ENCODE results near the gene PCDHGA2.
"Not testable (repeated sequence)": the region's sequence is repeated elsewhere in the genome, so short reads cannot be mapped to it uniquely, and the experiment has no call there.

DNA sequence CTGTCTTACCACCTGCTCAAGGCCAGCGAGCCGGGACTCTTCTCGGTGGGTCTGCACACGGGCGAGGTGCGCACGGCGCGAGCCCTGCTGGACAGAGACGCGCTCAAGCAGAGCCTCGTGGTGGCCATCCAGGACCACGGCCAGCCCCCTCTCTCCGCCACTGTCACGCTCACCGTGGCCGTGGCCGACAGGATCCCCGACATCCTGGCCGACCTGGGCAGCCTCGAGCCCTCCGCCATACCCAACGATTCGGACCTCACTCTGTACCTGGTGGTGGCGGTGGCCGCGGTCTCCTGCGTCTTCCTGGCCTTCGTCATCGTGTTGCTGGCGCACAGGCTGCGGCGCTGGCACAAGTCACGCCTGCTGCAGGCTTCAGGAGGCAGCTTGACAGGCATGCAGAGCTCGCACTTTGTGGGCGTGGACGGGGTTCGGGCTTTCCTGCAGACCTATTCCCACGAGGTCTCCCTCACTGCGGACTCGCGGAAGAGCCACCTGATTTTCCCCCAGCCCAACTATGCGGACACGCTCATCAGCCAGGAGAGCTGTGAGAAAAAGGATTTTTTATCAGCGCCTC, 2.3 kb downstream of the PCDHGA2 start:
- not testable (repeated sequence) for TF ChIP-seq ZEB2 (tag by site-specific recombination; IDR thresholded peaks at IDR 0.05); MYNN (tag by site-specific recombination; IDR thresholded peaks at IDR 0.05; ENCODE audit: borderline replicate concordance); ZNF266 (tag by site-specific recombination; IDR thresholded peaks at IDR 0.05; ENCODE audit: low read depth); ZNF16 (tag by site-specific recombination; IDR thresholded peaks at IDR 0.05; ENCODE audit: low read depth); RBAK (tag by site-specific recombination; IDR thresholded peaks at IDR 0.05); ZNF423 (tag by site-specific recombination; IDR thresholded peaks at IDR 0.05); ZNF549 (tag by site-specific recombination; IDR thresholded peaks at IDR 0.05)
- TF ChIP-seq, protein P1, sequence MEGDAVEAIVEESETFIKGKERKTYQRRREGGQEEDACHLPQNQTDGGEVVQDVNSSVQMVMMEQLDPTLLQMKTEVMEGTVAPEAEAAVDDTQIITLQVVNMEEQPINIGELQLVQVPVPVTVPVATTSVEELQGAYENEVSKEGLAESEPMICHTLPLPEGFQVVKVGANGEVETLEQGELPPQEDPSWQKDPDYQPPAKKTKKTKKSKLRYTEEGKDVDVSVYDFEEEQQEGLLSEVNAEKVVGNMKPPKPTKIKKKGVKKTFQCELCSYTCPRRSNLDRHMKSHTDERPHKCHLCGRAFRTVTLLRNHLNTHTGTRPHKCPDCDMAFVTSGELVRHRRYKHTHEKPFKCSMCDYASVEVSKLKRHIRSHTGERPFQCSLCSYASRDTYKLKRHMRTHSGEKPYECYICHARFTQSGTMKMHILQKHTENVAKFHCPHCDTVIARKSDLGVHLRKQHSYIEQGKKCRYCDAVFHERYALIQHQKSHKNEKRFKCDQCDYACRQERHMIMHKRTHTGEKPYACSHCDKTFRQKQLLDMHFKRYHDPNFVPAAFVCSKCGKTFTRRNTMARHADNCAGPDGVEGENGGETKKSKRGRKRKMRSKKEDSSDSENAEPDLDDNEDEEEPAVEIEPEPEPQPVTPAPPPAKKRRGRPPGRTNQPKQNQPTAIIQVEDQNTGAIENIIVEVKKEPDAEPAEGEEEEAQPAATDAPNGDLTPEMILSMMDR (tag by site-specific recombination; IDR thresholded peaks at IDR 0.05) = not testable (repeated sequence)
- TF ChIP-seq, protein P2, sequence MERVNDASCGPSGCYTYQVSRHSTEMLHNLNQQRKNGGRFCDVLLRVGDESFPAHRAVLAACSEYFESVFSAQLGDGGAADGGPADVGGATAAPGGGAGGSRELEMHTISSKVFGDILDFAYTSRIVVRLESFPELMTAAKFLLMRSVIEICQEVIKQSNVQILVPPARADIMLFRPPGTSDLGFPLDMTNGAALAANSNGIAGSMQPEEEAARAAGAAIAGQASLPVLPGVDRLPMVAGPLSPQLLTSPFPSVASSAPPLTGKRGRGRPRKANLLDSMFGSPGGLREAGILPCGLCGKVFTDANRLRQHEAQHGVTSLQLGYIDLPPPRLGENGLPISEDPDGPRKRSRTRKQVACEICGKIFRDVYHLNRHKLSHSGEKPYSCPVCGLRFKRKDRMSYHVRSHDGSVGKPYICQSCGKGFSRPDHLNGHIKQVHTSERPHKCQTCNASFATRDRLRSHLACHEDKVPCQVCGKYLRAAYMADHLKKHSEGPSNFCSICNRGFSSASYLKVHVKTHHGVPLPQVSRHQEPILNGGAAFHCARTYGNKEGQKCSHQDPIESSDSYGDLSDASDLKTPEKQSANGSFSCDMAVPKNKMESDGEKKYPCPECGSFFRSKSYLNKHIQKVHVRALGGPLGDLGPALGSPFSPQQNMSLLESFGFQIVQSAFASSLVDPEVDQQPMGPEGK (tag by site-specific recombination; IDR thresholded peaks at IDR 0.05) = not testable (repeated sequence)
- TF ChIP-seq, protein P3, sequence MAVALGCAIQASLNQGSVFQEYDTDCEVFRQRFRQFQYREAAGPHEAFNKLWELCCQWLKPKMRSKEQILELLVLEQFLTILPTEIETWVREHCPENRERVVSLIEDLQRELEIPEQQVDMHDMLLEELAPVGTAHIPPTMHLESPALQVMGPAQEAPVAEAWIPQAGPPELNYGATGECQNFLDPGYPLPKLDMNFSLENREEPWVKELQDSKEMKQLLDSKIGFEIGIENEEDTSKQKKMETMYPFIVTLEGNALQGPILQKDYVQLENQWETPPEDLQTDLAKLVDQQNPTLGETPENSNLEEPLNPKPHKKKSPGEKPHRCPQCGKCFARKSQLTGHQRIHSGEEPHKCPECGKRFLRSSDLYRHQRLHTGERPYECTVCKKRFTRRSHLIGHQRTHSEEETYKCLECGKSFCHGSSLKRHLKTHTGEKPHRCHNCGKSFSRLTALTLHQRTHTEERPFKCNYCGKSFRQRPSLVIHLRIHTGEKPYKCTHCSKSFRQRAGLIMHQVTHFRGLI (tag by site-specific recombination; IDR thresholded peaks at IDR 0.05) = not testable (repeated sequence)
- TF ChIP-seq, protein P4, sequence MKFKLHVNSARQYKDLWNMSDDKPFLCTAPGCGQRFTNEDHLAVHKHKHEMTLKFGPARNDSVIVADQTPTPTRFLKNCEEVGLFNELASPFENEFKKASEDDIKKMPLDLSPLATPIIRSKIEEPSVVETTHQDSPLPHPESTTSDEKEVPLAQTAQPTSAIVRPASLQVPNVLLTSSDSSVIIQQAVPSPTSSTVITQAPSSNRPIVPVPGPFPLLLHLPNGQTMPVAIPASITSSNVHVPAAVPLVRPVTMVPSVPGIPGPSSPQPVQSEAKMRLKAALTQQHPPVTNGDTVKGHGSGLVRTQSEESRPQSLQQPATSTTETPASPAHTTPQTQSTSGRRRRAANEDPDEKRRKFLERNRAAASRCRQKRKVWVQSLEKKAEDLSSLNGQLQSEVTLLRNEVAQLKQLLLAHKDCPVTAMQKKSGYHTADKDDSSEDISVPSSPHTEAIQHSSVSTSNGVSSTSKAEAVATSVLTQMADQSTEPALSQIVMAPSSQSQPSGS (tag by site-specific recombination; IDR thresholded peaks at IDR 0.05; ENCODE audit: low read depth) = not testable (repeated sequence)
- TF ChIP-seq, protein P5, sequence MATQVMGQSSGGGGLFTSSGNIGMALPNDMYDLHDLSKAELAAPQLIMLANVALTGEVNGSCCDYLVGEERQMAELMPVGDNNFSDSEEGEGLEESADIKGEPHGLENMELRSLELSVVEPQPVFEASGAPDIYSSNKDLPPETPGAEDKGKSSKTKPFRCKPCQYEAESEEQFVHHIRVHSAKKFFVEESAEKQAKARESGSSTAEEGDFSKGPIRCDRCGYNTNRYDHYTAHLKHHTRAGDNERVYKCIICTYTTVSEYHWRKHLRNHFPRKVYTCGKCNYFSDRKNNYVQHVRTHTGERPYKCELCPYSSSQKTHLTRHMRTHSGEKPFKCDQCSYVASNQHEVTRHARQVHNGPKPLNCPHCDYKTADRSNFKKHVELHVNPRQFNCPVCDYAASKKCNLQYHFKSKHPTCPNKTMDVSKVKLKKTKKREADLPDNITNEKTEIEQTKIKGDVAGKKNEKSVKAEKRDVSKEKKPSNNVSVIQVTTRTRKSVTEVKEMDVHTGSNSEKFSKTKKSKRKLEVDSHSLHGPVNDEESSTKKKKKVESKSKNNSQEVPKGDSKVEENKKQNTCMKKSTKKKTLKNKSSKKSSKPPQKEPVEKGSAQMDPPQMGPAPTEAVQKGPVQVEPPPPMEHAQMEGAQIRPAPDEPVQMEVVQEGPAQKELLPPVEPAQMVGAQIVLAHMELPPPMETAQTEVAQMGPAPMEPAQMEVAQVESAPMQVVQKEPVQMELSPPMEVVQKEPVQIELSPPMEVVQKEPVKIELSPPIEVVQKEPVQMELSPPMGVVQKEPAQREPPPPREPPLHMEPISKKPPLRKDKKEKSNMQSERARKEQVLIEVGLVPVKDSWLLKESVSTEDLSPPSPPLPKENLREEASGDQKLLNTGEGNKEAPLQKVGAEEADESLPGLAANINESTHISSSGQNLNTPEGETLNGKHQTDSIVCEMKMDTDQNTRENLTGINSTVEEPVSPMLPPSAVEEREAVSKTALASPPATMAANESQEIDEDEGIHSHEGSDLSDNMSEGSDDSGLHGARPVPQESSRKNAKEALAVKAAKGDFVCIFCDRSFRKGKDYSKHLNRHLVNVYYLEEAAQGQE (tag by site-specific recombination; IDR thresholded peaks at IDR 0.05) = not testable (repeated sequence)
- TF ChIP-seq, protein P6, sequence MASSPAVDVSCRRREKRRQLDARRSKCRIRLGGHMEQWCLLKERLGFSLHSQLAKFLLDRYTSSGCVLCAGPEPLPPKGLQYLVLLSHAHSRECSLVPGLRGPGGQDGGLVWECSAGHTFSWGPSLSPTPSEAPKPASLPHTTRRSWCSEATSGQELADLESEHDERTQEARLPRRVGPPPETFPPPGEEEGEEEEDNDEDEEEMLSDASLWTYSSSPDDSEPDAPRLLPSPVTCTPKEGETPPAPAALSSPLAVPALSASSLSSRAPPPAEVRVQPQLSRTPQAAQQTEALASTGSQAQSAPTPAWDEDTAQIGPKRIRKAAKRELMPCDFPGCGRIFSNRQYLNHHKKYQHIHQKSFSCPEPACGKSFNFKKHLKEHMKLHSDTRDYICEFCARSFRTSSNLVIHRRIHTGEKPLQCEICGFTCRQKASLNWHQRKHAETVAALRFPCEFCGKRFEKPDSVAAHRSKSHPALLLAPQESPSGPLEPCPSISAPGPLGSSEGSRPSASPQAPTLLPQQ (tag by site-specific recombination; IDR thresholded peaks at IDR 0.05) = not testable (repeated sequence)

Measured in HEK293 (cell line).